Measurements from ENCODE around the gene PKD2.

The PKD2 gene

GRCh38 chr4:88075336-88075735 lies 67.9 kb downstream of the PKD2 start:
- no peak for TF ChIP-seq CTCF (IDR thresholded peaks at IDR 0.05; ENCODE audit: low read depth, low read length, missing control alignments)
- Histone ChIP-seq H3K27me3 (replicated peaks) (no peaks in the 10 kb centered on the region), H3K27ac (no peak overlapping the region), H3K36me3 (replicated peaks) (peaks cover 31% of the 10 kb centered on the region), H3K4me3 (ENCODE audit: low read depth, low read length) (no peak overlapping the region)
- DNase-seq = no peak
- in situ Hi-C loops (cut with HindIII; ENCODE audit: low pct_ligation_motif_present, low sequenced_read_pairs) = no loop called here

GRCh38 chr4:88077911-88078524 lies 70.6 kb downstream of the PKD2 start:
- TF ChIP-seq CTCF (IDR thresholded peaks at IDR 0.05; ENCODE audit: low read depth, low read length, missing control alignments) = no peak

GRCh38 chr4:88078579-88078978 lies 71.1 kb downstream of the PKD2 start:
- in situ Hi-C loops (cut with HindIII; ENCODE audit: low pct_ligation_motif_present, low sequenced_read_pairs) = no loop called here
- TF ChIP-seq CTCF (IDR thresholded peaks at IDR 0.05; ENCODE audit: low read depth, low read length, missing control alignments) = no peak
- DNase-seq = no peak

More at GRCh38 chr4:88077911-88078524, 70.6 kb downstream of the PKD2 start:
- Histone ChIP-seq H3K36me3 (replicated peaks) (peaks cover 18% of the 10 kb centered on the region), H3K27ac (no peak overlapping the region), H3K27me3 (replicated peaks) (no peaks in the 10 kb centered on the region), H3K4me3 (ENCODE audit: low read depth, low read length) (no peak overlapping the region)
- DNase-seq = no peak
- in situ Hi-C loops (cut with HindIII; ENCODE audit: low pct_ligation_motif_present, low sequenced_read_pairs) = no loop called here

GRCh38 chr4:88080626-88081025 lies 73.2 kb downstream of the PKD2 start:
- Histone ChIP-seq H3K36me3 (replicated peaks) (peaks cover 11% of the 10 kb centered on the region), H3K4me3 (ENCODE audit: low read depth, low read length) (no peak overlapping the region), H3K27me3 (replicated peaks) (no peaks in the 10 kb centered on the region), H3K27ac (no peak overlapping the region)
- no peak for TF ChIP-seq CTCF (IDR thresholded peaks at IDR 0.05; ENCODE audit: low read depth, low read length, missing control alignments)
- no peak for DNase-seq
- in situ Hi-C loops (cut with HindIII; ENCODE audit: low pct_ligation_motif_present, low sequenced_read_pairs) = no loop called here

More at GRCh38 chr4:88078579-88078978, 71.1 kb downstream of the PKD2 start:
- H3K27me3 ChIP-seq (replicated peaks) = no peaks in the 10 kb centered on the region
- no peak overlapping the region for H3K27ac ChIP-seq
- H3K4me3 ChIP-seq (ENCODE audit: low read depth, low read length) = no peak overlapping the region
- peaks cover 18% of the 10 kb centered on the region for H3K36me3 ChIP-seq (replicated peaks)

GRCh38 chr4:88087004-88087403 lies 79.6 kb downstream of the PKD2 start:
- no peak for TF ChIP-seq CTCF (IDR thresholded peaks at IDR 0.05; ENCODE audit: low read depth, low read length, missing control alignments)
- Histone ChIP-seq H3K36me3 (replicated peaks) (no peaks in the 10 kb centered on the region), H3K27me3 (replicated peaks) (no peaks in the 10 kb centered on the region), H3K4me3 (ENCODE audit: low read depth, low read length) (no peak overlapping the region), H3K27ac (no peak overlapping the region)
- no peak for DNase-seq
- in situ Hi-C loops (cut with HindIII; ENCODE audit: low pct_ligation_motif_present, low sequenced_read_pairs) = no loop called here

- H3K27ac ChIP-seq = no peak overlapping the region
- in situ Hi-C loops (cut with HindIII; ENCODE audit: low pct_ligation_motif_present, low sequenced_read_pairs) = no loop called here
- H3K4me3 ChIP-seq (ENCODE audit: low read depth, low read length) = no peak overlapping the region
- no peak for DNase-seq
- H3K36me3 ChIP-seq (replicated peaks) = no peaks in the 10 kb centered on the region
- H3K27me3 ChIP-seq (replicated peaks) = no peaks in the 10 kb centered on the region
- TF ChIP-seq CTCF (IDR thresholded peaks at IDR 0.05; ENCODE audit: low read depth, low read length, missing control alignments) = no peak
Observed at GRCh38 chr4:88090898-88091297, 83.5 kb downstream of the PKD2 start.
